Measurements from ENCODE around the gene C20orf173.

The C20orf173 gene

GRCh38 chr20:35552914-35553313 is 23.5 kb upstream of the C20orf173 start:
- no peaks in the 10 kb centered on the region for H3F3A ChIP-seq (ENCODE audit: insufficient read depth)
- no peak overlapping the region for H3K9ac ChIP-seq (ENCODE audit: low read length)
- H3K4me2 ChIP-seq (ENCODE audit: low read depth, low read length, poor library complexity, severe bottlenecking) = no peak overlapping the region
- H3K9me3 ChIP-seq (ENCODE audit: insufficient read depth, low read length) = no peaks in the 10 kb centered on the region
- no peaks in the 10 kb centered on the region for H3K79me2 ChIP-seq (ENCODE audit: insufficient read depth, low read length)
- no peak overlapping the region for H3K27ac ChIP-seq (ENCODE audit: low read depth, low read length)
- no peak overlapping the region for H2AFZ ChIP-seq (ENCODE audit: low read depth, low read length, severe bottlenecking)
- H3K27me3 ChIP-seq (ENCODE audit: low read length) = no peaks in the 10 kb centered on the region
- H3K36me3 ChIP-seq (ENCODE audit: low read length) = peaks cover 5% of the 10 kb centered on the region; the same call in 1 of the 2 replicates
- H3K4me3 ChIP-seq (ENCODE audit: insufficient read depth, low read length, poor library complexity, severe bottlenecking) = no peak overlapping the region
- TF ChIP-seq EZH2phosphoT487 (conservative IDR thresholded peaks at IDR 0.05; ENCODE audit: low read length) = no peak
- no peak for TF ChIP-seq CTCF (IDR thresholded peaks at IDR 0.05; ENCODE audit: insufficient read depth, low read length, poor library complexity, severe bottlenecking)
- no peaks in the 10 kb centered on the region for H4K20me1 ChIP-seq (ENCODE audit: low read depth, low read length)
- H3K9me2 ChIP-seq (replicated peaks; ENCODE audit: insufficient read depth, low read length) = no peaks in the 10 kb centered on the region

GRCh38 chr20:35551503-35551902 is 22.1 kb upstream of the C20orf173 start:
- Histone ChIP-seq H3F3A (ENCODE audit: insufficient read depth) (no peaks in the 10 kb centered on the region), H2AFZ (ENCODE audit: low read depth, low read length, severe bottlenecking) (no peak overlapping the region), H3K27me3 (ENCODE audit: low read length) (no peaks in the 10 kb centered on the region), H4K20me1 (ENCODE audit: low read depth, low read length) (no peaks in the 10 kb centered on the region), H3K9ac (ENCODE audit: low read length) (no peak overlapping the region), H3K9me3 (ENCODE audit: insufficient read depth, low read length) (no peaks in the 10 kb centered on the region), H3K79me2 (ENCODE audit: insufficient read depth, low read length) (no peaks in the 10 kb centered on the region), H3K9me2 (replicated peaks; ENCODE audit: insufficient read depth, low read length) (no peaks in the 10 kb centered on the region), H3K36me3 (ENCODE audit: low read length) (peaks cover 5% of the 10 kb centered on the region; the same call in 1 of the 2 replicates), H3K4me3 (ENCODE audit: insufficient read depth, low read length, poor library complexity, severe bottlenecking) (no peak overlapping the region), H3K4me2 (ENCODE audit: low read depth, low read length, poor library complexity, severe bottlenecking) (no peak overlapping the region), H3K27ac (ENCODE audit: low read depth, low read length) (no peak overlapping the region)
- TF ChIP-seq EZH2phosphoT487 (conservative IDR thresholded peaks at IDR 0.05; ENCODE audit: low read length) (no peak), CTCF (IDR thresholded peaks at IDR 0.05; ENCODE audit: insufficient read depth, low read length, poor library complexity, severe bottlenecking) (no peak)

GRCh38 chr20:35547329-35547728 is 17.9 kb upstream of the C20orf173 start:
- peaks cover 5% of the 10 kb centered on the region; the same call in 1 of the 2 replicates for H3K36me3 ChIP-seq (ENCODE audit: low read length)
- TF ChIP-seq CTCF (IDR thresholded peaks at IDR 0.05; ENCODE audit: insufficient read depth, low read length, poor library complexity, severe bottlenecking) = no peak
- no peak for TF ChIP-seq EZH2phosphoT487 (conservative IDR thresholded peaks at IDR 0.05; ENCODE audit: low read length)

More at GRCh38 chr20:35547329-35547728, 17.9 kb upstream of the C20orf173 start:
- H3K9me2 ChIP-seq (replicated peaks; ENCODE audit: insufficient read depth, low read length) = no peaks in the 10 kb centered on the region
- H3K4me2 ChIP-seq (ENCODE audit: low read depth, low read length, poor library complexity, severe bottlenecking) = no peak overlapping the region
- no peak overlapping the region for H3K4me3 ChIP-seq (ENCODE audit: insufficient read depth, low read length, poor library complexity, severe bottlenecking)
- H3K79me2 ChIP-seq (ENCODE audit: insufficient read depth, low read length) = no peaks in the 10 kb centered on the region
- H3K27me3 ChIP-seq (ENCODE audit: low read length) = no peaks in the 10 kb centered on the region
- no peak overlapping the region for H3K9ac ChIP-seq (ENCODE audit: low read length)
- H3F3A ChIP-seq (ENCODE audit: insufficient read depth) = no peaks in the 10 kb centered on the region
- no peak overlapping the region for H3K27ac ChIP-seq (ENCODE audit: low read depth, low read length)
- H2AFZ ChIP-seq (ENCODE audit: low read depth, low read length, severe bottlenecking) = no peak overlapping the region
- no peaks in the 10 kb centered on the region for H4K20me1 ChIP-seq (ENCODE audit: low read depth, low read length)
- no peaks in the 10 kb centered on the region for H3K9me3 ChIP-seq (ENCODE audit: insufficient read depth, low read length)

All from SU-DHL-6 (cell line).